Adrenal gland (tissue), 12 donors: ENCODE results near the gene IL32. TPM values are rescaled to one million over a fixed set of nuclear protein-coding genes. Genes with fewer than 3 reads are reported as not detected.

ENCODE experiments used
- DNase-seq, 7 donors: peaks; one replicate each; pipeline ENCODE4 v3.0.0-alpha.2; 2019 to 2020
- H3K27ac ChIP-seq, 5 donors: fragments of 200-600 bp; sonication (generic) in 4 of 5; 1 replicate in 3 of 5; 2 replicates in 2 of 5; pipeline versions ENCODE4 v1.5.1 to v1.8.0; 2016 to 2020; ENCODE audit warnings: mild to moderate bottlenecking in 1 of 5
- H3K27me3 ChIP-seq: fragments of 200-600 bp; 2 replicates; pipeline ENCODE4 v1.8.0; 2021
- H3K36me3 ChIP-seq, 2 donors: fragments of 200-600 bp; replicated peaks in 1 of 2; 1 replicate in 1 of 2; 2 replicates in 1 of 2; pipeline versions ENCODE4 v1.5.1 to v1.8.0; 2018 to 2022
- H3K4me1 ChIP-seq, 2 donors: fragments of 200-600 bp; replicated peaks in 1 of 2; 1 replicate in 1 of 2; 2 replicates in 1 of 2; pipeline versions ENCODE4 v1.5.1 to v1.8.0; 2018 to 2021
- H3K4me3 ChIP-seq, 4 donors: fragments of 200-600 bp; sonication (generic) in 3 of 4; one replicate each; pipeline ENCODE4 v1.5.1; 2016 to 2018
- H3K9me3 ChIP-seq, 3 donors: fragments of 200-600 bp; sonication (generic) in 1 of 3; replicated peaks in 1 of 3; 1 replicate in 2 of 3; 2 replicates in 1 of 3; pipeline versions ENCODE4 v1.5.1 to v1.8.0; 2016 to 2021
- POLR2A ChIP-seq, 2 donors: fragments of 450-650 bp; IDR thresholded peaks; one replicate each; pipeline ENCODE4 v1.6.1; 2017; ENCODE audit warnings: antibody characterized with exemption in 2 of 2, mild to moderate bottlenecking in 2 of 2, moderate library complexity in 1 of 2
- WGBS, 4 donors: extraction: QIAGEN DNeasy Blood & Tissue Kit in 2 of 4; methylation state at CpG; one replicate each; pipeline versions ENCODE4 v1.1.5 to v1.1.7; 2013 to 2017; 5-methylcytosine and 5-hydroxymethylcytosine counted together
- intact Hi-C, 2 donors: fragments of 100-400 bp; cut with DNase I; formaldehyde crosslinking; loops; one replicate each; pipeline versions ENCODE4 v1.14.1 to v1.15.0; 2022 to 2023
- polyA plus RNA-seq, 3 donors: library from polyadenylated mRNA; stranded (reverse); fragments of 200-250 nt in 2 of 3; fragments of 350-450 nt in 1 of 3; fragmentation: Illumina TruSeq in 1 of 3; extraction: RNeasy Lipid Tissue Mini Kit (QIAGEN cat#74804) in 1 of 3; gene quantifications; one replicate each; pipeline ENCODE4 v1.2.3, GENCODE V29; 2013 to 2014
- total RNA-seq, 9 donors: library from RNA; depleted of rRNA in 4 of 9; stranded (reverse); fragments of >200 nt in 4 of 9; fragments of 120-200 nt in 1 of 9; fragmentation: NEBNext Ultra II Directional in 1 of 9; extraction: Animal tissue kit (Norgen Biotek cat#: 25700) in 1 of 9; gene quantifications; one replicate each; pipeline versions ENCODE4 v1.1.0 to v1.2.4, GENCODE V29; 2013 to 2023
- TF ChIP-seq, protein P1 (sequence below), 6 experiments: fragments of 450-650 bp in 4 of 6; fragments of 200-600 bp in 2 of 6; sonication (generic) in 1 of 6; IDR thresholded peaks; 1 replicate in 5 of 6; 2 replicates in 1 of 6; pipeline versions ENCODE4 v1.5.1 to v1.8.0; 2016 to 2021; ENCODE audit warnings: antibody characterized with exemption in 6 of 6, mild to moderate bottlenecking in 2 of 6, moderate library complexity in 1 of 6
- donor health status: healthy with polysubstance abuse.
- donor health status: Bipolar disorder and iron deficiency.
- donor health status: DM: yes; HTN: yes; CAD: no.
- donor health status: DM: no; HTN: no; CAD: no.
- donor health status: DM: no; HTN: no; CAD: no.
- donor health status: DM: yes; HTN: yes; CAD: no.

Gene IL32
- total and polyA plus RNA-seq, 12 donors: 3.9 to 127 (median 23.1) TPM

DNA sequence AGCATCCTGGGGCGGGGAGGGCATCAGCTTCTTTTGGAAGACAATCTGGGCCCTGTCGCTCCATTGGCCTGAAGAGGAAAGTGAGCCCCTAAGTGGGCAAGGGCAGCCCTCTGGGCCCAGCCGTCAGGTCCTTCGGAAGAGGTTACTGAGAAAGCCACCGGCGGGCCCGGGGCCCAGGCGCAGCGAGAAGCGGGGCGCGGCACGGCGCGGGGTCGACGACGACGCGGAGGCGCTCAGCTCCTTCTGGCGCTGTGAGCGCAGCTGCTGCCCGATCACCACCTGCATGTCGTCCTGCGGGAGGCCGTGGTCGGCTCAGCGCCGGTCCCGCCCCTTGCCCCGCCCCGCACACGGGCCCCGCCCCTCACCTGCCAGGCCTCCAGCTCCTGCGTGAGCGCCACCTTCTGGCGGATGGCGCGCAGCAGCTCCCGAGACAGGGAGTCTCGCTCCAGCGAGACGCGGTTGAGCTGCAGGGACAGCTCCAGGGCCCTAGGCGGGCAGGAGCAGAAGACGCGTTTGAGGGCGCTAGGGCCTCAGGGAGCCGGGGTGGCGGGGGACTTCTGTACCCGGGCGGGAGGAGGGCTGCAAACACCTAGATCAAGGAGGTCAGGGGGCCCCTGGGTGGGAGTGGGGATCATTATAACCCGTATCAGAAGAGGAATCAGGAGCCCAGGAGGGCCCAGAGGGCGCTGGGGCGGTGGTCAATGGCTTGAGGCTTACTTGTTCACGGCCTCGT, 37.3 kb upstream of the IL32 start:
- intact Hi-C loops: loop anchor here in 1 of 2 donors (2.0 kb wide), 1 partner anchor 25 kb away; no protein-coding TSS in a partner anchor
- DNase-seq: peak; percentile 84 to 92 (median 89)
- H3K4me1 ChIP-seq: peaks cover 4 to 29% of the 10 kb centered on the region in 2 donors
- 10 to 14% (median 12%) methylated on average over 22 to 58 of the region's 58 CpGs for WGBS, 4 donors
- H3K4me3 ChIP-seq: peak overlapping the region in 1 of 4 donors; percentile 12
- H3K27me3 ChIP-seq: peaks cover 21% of the 10 kb centered on the region
- no peaks in the 10 kb centered on the region for H3K9me3 ChIP-seq
- peaks cover 0 to 16% of the 10 kb centered on the region in 2 donors for H3K36me3 ChIP-seq
- TF ChIP-seq POLR2A (IDR thresholded peaks at IDR 0.05): peak in 1 of 2 donors; percentile 22
- TF ChIP-seq, protein P1, sequence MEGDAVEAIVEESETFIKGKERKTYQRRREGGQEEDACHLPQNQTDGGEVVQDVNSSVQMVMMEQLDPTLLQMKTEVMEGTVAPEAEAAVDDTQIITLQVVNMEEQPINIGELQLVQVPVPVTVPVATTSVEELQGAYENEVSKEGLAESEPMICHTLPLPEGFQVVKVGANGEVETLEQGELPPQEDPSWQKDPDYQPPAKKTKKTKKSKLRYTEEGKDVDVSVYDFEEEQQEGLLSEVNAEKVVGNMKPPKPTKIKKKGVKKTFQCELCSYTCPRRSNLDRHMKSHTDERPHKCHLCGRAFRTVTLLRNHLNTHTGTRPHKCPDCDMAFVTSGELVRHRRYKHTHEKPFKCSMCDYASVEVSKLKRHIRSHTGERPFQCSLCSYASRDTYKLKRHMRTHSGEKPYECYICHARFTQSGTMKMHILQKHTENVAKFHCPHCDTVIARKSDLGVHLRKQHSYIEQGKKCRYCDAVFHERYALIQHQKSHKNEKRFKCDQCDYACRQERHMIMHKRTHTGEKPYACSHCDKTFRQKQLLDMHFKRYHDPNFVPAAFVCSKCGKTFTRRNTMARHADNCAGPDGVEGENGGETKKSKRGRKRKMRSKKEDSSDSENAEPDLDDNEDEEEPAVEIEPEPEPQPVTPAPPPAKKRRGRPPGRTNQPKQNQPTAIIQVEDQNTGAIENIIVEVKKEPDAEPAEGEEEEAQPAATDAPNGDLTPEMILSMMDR (IDR thresholded peaks at IDR 0.05): peak; percentile 53 to 80 (median 71)
- H3K27ac ChIP-seq: no peak overlapping the region

DNA sequence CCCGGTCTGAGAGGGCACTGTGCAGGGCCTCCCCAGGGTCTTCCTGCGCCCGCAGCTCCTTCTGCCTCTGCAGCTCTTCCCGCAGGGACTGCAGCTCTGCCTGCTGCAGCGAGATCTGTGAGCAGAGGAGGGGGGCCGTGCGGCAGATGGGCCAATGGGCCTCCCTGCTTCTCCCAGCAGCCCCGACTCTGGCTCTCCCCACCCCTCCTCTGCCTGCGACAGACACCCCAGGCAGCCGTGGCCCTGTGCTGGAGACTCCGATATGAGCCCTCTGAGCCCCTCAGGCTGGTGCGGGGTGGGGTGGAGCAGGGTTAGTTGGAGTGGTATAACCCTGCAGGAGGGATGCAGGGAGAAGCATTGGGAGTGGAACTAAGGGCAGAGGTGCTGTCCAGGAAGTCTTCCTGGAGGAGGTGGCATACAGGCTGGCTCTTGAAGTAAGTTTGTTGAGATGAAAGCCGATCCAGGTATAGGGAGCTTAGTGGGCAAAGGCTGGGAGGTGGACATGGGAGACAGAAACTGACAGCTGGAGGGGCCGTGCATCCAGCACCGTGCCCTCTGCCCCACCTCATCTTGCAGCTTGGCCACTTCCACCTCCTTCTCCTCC, 36.6 kb upstream of the IL32 start:
- 23 to 53% (median 31%) methylated on average over 3 to 15 of the region's 15 CpGs for WGBS, 4 donors
- peak in 1 of 7 donors; percentile 19 for DNase-seq
- Histone ChIP-seq H3K9me3 (no peaks in the 10 kb centered on the region), H3K27ac (no peak overlapping the region), H3K27me3 (peaks cover 23% of the 10 kb centered on the region), H3K4me1 (peaks cover 0 to 23% of the 10 kb centered on the region in 2 donors), H3K4me3 (no peak overlapping the region), H3K36me3 (peaks cover 0 to 16% of the 10 kb centered on the region in 2 donors)
- TF ChIP-seq, protein P1 (IDR thresholded peaks at IDR 0.05): no peak
- TF ChIP-seq POLR2A (IDR thresholded peaks at IDR 0.05): no peak
- intact Hi-C loops: loop anchor here in 1 of 2 donors (2.0 kb wide), 1 partner anchor 26 kb away; no protein-coding TSS in a partner anchor

DNA sequence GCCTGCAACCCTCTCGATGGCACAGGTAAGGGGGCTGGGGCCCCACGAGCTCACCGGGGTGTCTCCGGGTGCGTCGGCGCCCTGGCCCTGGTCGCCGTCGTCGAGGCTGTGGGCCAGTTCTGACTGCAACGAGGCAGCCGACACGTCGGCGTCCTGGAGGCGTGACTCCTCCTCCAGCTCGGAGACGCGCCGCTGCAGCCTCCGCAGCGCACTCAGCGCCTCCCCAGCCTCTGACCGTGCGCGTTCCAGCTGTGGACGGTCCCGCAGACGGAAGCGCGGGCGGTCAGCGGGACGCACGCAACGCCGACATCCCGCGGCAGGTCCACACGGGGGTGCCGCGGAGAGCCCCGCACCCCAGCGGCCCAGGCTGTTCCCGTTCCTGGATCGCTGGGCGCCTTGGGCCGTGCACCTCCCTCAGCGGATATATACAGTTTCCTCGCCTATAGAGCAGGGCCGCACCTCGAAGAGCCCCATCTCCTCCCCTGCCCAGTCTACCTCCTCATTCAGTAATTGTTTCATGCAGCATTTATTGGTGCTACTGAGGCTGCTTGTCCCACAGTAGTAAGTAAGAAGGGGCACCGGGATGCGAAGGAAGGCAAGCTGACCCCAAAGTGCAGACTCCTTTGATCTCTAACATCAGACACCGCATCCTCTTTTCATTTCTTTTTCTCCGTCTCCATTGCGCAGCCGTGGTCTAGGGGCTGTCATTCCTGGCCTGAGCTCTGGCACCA, 35.8 kb upstream of the IL32 start:
- H3K36me3 ChIP-seq: peaks cover 0 to 16% of the 10 kb centered on the region in 2 donors
- intact Hi-C loops: loop anchor here (2.0 to 5.0 kb wide), 2 partner anchors 27 to 32 kb away; no protein-coding TSS in a partner anchor
- no peak overlapping the region for H3K27ac ChIP-seq
- peaks cover 0 to 18% of the 10 kb centered on the region in 2 donors for H3K4me1 ChIP-seq
- WGBS, 4 donors: 9 to 64% (median 20%) methylated on average over 6 to 59 of the region's 59 CpGs
- peak in 1 of 7 donors; percentile 18 for DNase-seq
- H3K4me3 ChIP-seq: no peak overlapping the region
- TF ChIP-seq, protein P1 (IDR thresholded peaks at IDR 0.05): no peak
- TF ChIP-seq POLR2A (IDR thresholded peaks at IDR 0.05): no peak
- peaks cover 29% of the 10 kb centered on the region for H3K27me3 ChIP-seq
- H3K9me3 ChIP-seq: no peaks in the 10 kb centered on the region
